Endothelial cell of umbilical vein (primary cell): ENCODE data around the gene HMG20B. TPM values are rescaled to one million over a fixed set of nuclear protein-coding genes. Genes with fewer than 3 reads are reported as not detected.

ENCODE experiments used
- BruUV-seq: library from RNA; stranded (reverse); fragments of 400-500 nt; replicated peaks from 2 replicates; lab custom pipeline; 2021; lab: Mats Ljungman, UMichigan
- CTCF ChIA-PET: fragments of 300-600, 350-600 bp; sonication (Branson Sonifier 250); formaldehyde crosslinking; loops from one replicate; lab custom pipeline; 2021; ENCODE audit warnings: antibody characterized with exemption, inconsistent platforms; lab: Charles Lee
- POLR2A ChIA-PET: fragments of 300-600, 350-600 bp; sonication (Branson Sonifier 250); formaldehyde crosslinking; loops from one replicate; lab custom pipeline; 2021; ENCODE audit warnings: antibody characterized with exemption, inconsistent platforms; lab: Charles Lee
- DNase-seq: peaks from one replicate; pipeline ENCODE4 v3.0.0-alpha.2; 2011; ENCODE audit warnings: low read depth, low spot score
- FAIRE-seq: peaks from 2 replicates; lab custom pipeline; 2011; peaks lifted over from hg19 to GRCh38; lab: Jason Lieb, UNC
- H2AFZ ChIP-seq: 2 replicates; pipeline ENCODE4 v1.6.0; 2012; ENCODE audit warnings: low read depth, low read length, control low read depth, inconsistent platforms
- H3K27ac ChIP-seq: 2 replicates; pipeline ENCODE4 v1.5.1; 2011; ENCODE audit warnings: low read depth, mild to moderate bottlenecking, control low read depth, low read length, moderate library complexity; ENCODE audit not compliant: insufficient read depth
- H3K27me3 ChIP-seq, 2 experiments: 2 replicates each; pipeline versions ENCODE4 v1.6.0 to v1.6.1; 2011; ENCODE audit warnings: low read length in 2 of 2, mixed read lengths in 1 of 2; ENCODE audit not compliant: control insufficient read depth in 2 of 2, insufficient read depth in 2 of 2
- H3K36me3 ChIP-seq, 2 experiments: 2 replicates in 1 of 2; 3 replicates in 1 of 2; pipeline ENCODE4 v1.5.1; 2011; ENCODE audit warnings: low read length in 2 of 2, mild to moderate bottlenecking in 1 of 2, moderate library complexity in 1 of 2; ENCODE audit not compliant: control insufficient read depth in 2 of 2, insufficient read depth in 2 of 2; ENCODE audit errors: extremely low read depth in 1 of 2
- H3K4me1 ChIP-seq: 3 replicates; pipeline ENCODE4 v1.5.1; 2011; ENCODE audit warnings: mild to moderate bottlenecking, low read length; ENCODE audit not compliant: control insufficient read depth, insufficient read depth; ENCODE audit errors: extremely low read depth
- H3K4me2 ChIP-seq: 2 replicates; pipeline ENCODE4 v1.6.1; 2011; ENCODE audit warnings: low read length, control low read depth, mixed read lengths; ENCODE audit not compliant: insufficient read depth
- H3K4me3 ChIP-seq, 3 experiments: fragments of 200-600 bp in 1 of 3; sonication (generic), shearing (Covaris generic) in 1 of 3; replicated peaks in 1 of 3; 2 replicates each; pipeline ENCODE4 v1.5.1; 2011 to 2016; ENCODE audit warnings: control low read depth in 3 of 3, low read length in 3 of 3, mild to moderate bottlenecking in 2 of 3, inconsistent platforms in 1 of 3, low read depth in 1 of 3, moderate library complexity in 1 of 3; ENCODE audit not compliant: insufficient read depth in 1 of 3
- H3K79me2 ChIP-seq: 2 replicates; pipeline ENCODE4 v1.6.0; 2012; ENCODE audit warnings: low read length, inconsistent platforms; ENCODE audit not compliant: control insufficient read depth, insufficient read depth
- H3K9ac ChIP-seq: replicated peaks from 2 replicates; pipeline ENCODE3; 2011; ENCODE audit warnings: low read length, control low read depth; ENCODE audit not compliant: insufficient read depth; ENCODE audit errors: extremely low read depth
- H3K9me1 ChIP-seq: replicated peaks from 3 replicates; pipeline ENCODE4 v1.6.0; 2011; ENCODE audit warnings: mild to moderate bottlenecking, low read length; ENCODE audit not compliant: control insufficient read depth, insufficient read depth; ENCODE audit errors: extremely low read depth
- H3K9me3 ChIP-seq: replicated peaks from 2 replicates; pipeline ENCODE4 v1.5.1; 2012; ENCODE audit warnings: low read length, inconsistent platforms; ENCODE audit not compliant: control insufficient read depth, insufficient read depth
- H4K20me1 ChIP-seq: replicated peaks from 2 replicates; pipeline ENCODE3; 2011; ENCODE audit warnings: mild to moderate bottlenecking, low read length; ENCODE audit not compliant: control insufficient read depth, insufficient read depth; ENCODE audit errors: extremely low read depth
- EZH2 ChIP-seq: IDR thresholded peaks from 2 replicates; pipeline ENCODE4 v1.6.1; 2012; ENCODE audit warnings: borderline replicate concordance, low read depth, mild to moderate bottlenecking, moderate library complexity, low read length, inconsistent platforms; ENCODE audit not compliant: severe bottlenecking
- FOS ChIP-seq: IDR thresholded peaks from 2 replicates; pipeline ENCODE4 v1.6.1; 2011; ENCODE audit warnings: mild to moderate bottlenecking, low read length, moderate library complexity, borderline replicate concordance; ENCODE audit not compliant: insufficient read depth
- GATA2 ChIP-seq: IDR thresholded peaks from 2 replicates; pipeline ENCODE4 v1.7.0; 2011; ENCODE audit warnings: low read depth, mild to moderate bottlenecking, moderate library complexity, mixed read lengths, low read length; ENCODE audit not compliant: insufficient read length, insufficient read depth
- JUN ChIP-seq: IDR thresholded peaks from 2 replicates; pipeline ENCODE4 v1.6.1; 2011; ENCODE audit warnings: borderline replicate concordance, low read depth; ENCODE audit not compliant: insufficient read length, insufficient read depth
- MYC ChIP-seq: IDR thresholded peaks from one replicate; pipeline ENCODE4 v1.6.1; 2011; ENCODE audit warnings: mild to moderate bottlenecking, low read depth, low read length
- POLR2A ChIP-seq: IDR thresholded peaks from 2 replicates; pipeline ENCODE4 v1.6.1; 2012; ENCODE audit warnings: low read depth, mild to moderate bottlenecking, control low read depth, low read length
- POLR2AphosphoS5 ChIP-seq: IDR thresholded peaks from 2 replicates; pipeline ENCODE4 v1.6.1; 2012; ENCODE audit warnings: low read depth, mild to moderate bottlenecking, control low read depth, low read length, moderate library complexity; ENCODE audit not compliant: insufficient read depth
- dilution Hi-C: fragments of 300-500 bp; cut with MboI; formaldehyde crosslinking; loops from one replicate; pipeline ENCODE4 v1.15.0; 2019; ENCODE audit warnings: low sequenced_read_pairs; ENCODE audit not compliant: extremely low pct_ligation_motif_present
- intact Hi-C: fragments of 100-400 bp; cut with micrococcal nuclease; formaldehyde crosslinking; loops from one replicate; pipeline ENCODE4 v1.10.0; 2022
- polyA plus RNA-seq, 4 experiments: library from polyadenylated mRNA; depleted of rRNA in 3 of 4; stranded (reverse) in 3 of 4; unstranded in 1 of 4; fragments of >200 nt; gene quantifications; 2 replicates each; pipeline versions ENCODE4 v1.2.1 to v1.2.3, GENCODE V29; 2011 to 2012; ENCODE audit warnings: missing spikeins in 1 of 4
- total RNA-seq: library from RNA; stranded (reverse); gene quantifications from 2 replicates; pipeline ENCODE4 v1.2.3, GENCODE V29; 2021
- TF ChIP-seq, protein P1 (sequence below): IDR thresholded peaks from 2 replicates; pipeline ENCODE4 v1.6.1; 2011; ENCODE audit not compliant: insufficient read depth, insufficient read length
- TF ChIP-seq, protein P2 (sequence below), 2 donors: IDR thresholded peaks; 1 replicate in 1 of 2; 2 replicates in 1 of 2; pipeline ENCODE4 v1.5.1; 2011; ENCODE audit warnings: low read length in 2 of 2, mild to moderate bottlenecking in 2 of 2, moderate library complexity in 2 of 2, control low read depth in 1 of 2, inconsistent platforms in 1 of 2, low read depth in 1 of 2; ENCODE audit not compliant: insufficient read depth in 1 of 2; ENCODE audit errors: extremely low read depth in 1 of 2

The HMG20B gene
- total and polyA plus RNA-seq, 2 donors (not counting 3 experiments of a cell fraction or from before 2014, with no cell fraction given), result 53.2 to 98.2 TPM

DNA sequence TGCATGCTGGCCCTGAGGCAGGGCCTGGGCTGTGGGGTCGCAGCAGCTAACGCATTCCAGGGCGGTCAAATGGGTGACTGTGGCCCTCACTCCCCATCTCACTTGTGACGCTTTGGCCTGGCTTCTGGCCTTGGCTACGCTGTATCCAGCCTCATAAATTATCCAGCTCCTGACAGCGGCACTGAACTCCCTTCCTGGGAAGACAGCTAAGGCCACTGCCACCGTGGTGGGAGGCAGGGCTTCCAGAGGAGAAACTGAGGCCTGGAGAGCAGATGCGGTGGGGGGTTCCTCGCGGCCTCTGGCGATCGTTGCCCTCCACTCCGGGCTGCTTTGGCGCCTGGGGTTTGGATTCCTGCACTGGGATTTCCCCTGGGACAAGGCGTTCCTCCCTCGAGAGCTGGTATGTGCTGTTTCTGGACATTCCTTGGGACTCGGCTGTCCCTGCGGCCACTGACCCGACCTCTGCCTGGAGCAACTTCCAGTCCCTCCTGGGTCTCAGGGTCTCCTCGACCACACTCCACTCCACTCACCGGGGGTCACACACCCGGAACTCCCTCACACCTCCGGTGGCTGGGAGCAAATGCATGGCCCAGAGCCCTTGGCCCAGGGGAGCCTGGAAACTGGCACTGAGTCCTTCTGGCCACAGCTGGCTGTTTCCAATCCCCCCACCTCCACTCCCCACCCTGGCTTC is 30.5 kb downstream of the HMG20B start:
- Histone ChIP-seq H3K9me3 (no peaks in the 10 kb centered on the region), H2AFZ (no peak overlapping the region), H3K27me3 (no peaks in the 10 kb centered on the region), H3K4me1 (peaks cover 15% of the 10 kb centered on the region), H3K9me1 (no peaks in the 10 kb centered on the region), H3K4me3 (no peak overlapping the region), H3K36me3 (no peaks in the 10 kb centered on the region), H4K20me1 (no peaks in the 10 kb centered on the region), H3K27ac (no peak overlapping the region), H3K4me2 (no peak overlapping the region), H3K79me2 (no peaks in the 10 kb centered on the region), H3K9ac (no peak overlapping the region)
- dilution Hi-C loops (no loop called here), intact Hi-C loops (no loop called here)
- FAIRE-seq (no peak), DNase-seq (no peak)
- TF ChIP-seq, protein P1, sequence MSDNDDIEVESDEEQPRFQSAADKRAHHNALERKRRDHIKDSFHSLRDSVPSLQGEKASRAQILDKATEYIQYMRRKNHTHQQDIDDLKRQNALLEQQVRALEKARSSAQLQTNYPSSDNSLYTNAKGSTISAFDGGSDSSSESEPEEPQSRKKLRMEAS, result no peak
- TF ChIP-seq, protein P2, sequence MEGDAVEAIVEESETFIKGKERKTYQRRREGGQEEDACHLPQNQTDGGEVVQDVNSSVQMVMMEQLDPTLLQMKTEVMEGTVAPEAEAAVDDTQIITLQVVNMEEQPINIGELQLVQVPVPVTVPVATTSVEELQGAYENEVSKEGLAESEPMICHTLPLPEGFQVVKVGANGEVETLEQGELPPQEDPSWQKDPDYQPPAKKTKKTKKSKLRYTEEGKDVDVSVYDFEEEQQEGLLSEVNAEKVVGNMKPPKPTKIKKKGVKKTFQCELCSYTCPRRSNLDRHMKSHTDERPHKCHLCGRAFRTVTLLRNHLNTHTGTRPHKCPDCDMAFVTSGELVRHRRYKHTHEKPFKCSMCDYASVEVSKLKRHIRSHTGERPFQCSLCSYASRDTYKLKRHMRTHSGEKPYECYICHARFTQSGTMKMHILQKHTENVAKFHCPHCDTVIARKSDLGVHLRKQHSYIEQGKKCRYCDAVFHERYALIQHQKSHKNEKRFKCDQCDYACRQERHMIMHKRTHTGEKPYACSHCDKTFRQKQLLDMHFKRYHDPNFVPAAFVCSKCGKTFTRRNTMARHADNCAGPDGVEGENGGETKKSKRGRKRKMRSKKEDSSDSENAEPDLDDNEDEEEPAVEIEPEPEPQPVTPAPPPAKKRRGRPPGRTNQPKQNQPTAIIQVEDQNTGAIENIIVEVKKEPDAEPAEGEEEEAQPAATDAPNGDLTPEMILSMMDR (IDR thresholded peaks at IDR 0.05; ENCODE audit: extremely low read depth in 1 of 2, insufficient read depth in 1 of 2, low read depth in 1 of 2, low read length in 2 of 2), result no peak
- TF ChIP-seq GATA2 (no peak), POLR2A (no peak), POLR2AphosphoS5 (no peak), JUN (no peak), FOS (no peak), EZH2 (no peak), MYC (no peak)
- ChIA-PET CTCF (interaction anchor here (1.5 to 1.9 kb wide), 2 partner anchors 12 to 18 kb away, joined by 6 to 10 read pairs; partner anchors contain the start of gene GIPC3), POLR2A (no interaction called here)
- BruUV-seq, result no TSS peak
